Breast epithelium (tissue), 3 donors: ENCODE measurements around the gene JPT2.

Source experiments
- POLR2A ChIP-seq: fragments of 450-650 bp; IDR thresholded peaks from one replicate; pipeline ENCODE4 v1.6.1; 2016; ENCODE audit warnings: antibody characterized with exemption, mild to moderate bottlenecking, moderate library complexity
- TF ChIP-seq, protein P1 (sequence below), 3 donors: fragments of 450-650 bp; IDR thresholded peaks; one replicate each; pipeline ENCODE4 v1.5.1; 2016 to 2017; ENCODE audit warnings: antibody characterized with exemption in 3 of 3, mild to moderate bottlenecking in 3 of 3, moderate library complexity in 3 of 3

DNA sequence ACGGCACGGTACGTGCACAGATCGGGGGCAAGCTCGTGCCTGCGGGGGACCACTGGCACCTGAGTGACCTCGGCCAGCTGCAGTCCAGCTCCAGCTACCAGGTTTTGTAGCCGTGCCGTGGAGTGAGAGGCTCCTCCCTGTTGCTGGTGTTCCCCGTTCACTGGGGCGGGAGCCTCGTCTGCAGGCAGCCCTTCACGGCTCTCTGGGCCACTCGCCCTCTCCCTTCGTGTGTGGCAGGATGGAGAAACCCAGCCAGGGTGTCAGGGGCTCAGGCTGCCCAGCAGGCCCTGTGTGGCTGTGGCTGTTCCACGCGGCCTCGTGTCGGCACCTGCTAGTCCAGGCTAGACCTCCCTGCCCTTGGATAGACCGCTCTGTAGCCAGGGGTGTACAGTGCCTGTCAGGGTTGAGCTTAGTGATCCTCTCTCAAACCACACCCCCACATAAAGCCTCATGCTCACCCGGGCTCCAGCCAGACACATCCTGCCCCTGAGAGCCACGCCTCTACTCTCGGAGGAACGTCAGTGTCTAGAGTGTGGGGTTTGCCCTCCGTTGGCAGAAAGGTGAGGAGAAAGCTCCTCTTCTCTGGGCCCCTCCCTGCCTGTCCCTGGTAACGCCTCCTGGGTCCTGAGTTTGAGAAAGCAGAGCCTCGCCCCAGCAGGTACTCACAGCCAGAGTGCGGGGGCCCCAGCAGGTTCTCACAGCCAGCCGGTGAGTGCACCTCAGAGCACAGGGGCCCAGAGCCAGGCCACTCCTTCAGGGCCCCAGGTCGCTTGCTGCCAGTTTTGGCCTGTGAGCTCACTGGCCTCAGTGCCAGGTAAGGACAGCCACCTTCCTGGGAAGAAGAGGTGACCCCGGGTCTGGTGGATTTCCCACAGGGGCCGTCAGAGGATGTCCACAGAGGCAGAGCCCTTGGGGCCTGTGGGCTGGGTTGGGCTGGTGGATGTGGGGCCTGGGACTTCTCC is 65.6 kb downstream of the JPT2 start:
- TF ChIP-seq, protein P1, sequence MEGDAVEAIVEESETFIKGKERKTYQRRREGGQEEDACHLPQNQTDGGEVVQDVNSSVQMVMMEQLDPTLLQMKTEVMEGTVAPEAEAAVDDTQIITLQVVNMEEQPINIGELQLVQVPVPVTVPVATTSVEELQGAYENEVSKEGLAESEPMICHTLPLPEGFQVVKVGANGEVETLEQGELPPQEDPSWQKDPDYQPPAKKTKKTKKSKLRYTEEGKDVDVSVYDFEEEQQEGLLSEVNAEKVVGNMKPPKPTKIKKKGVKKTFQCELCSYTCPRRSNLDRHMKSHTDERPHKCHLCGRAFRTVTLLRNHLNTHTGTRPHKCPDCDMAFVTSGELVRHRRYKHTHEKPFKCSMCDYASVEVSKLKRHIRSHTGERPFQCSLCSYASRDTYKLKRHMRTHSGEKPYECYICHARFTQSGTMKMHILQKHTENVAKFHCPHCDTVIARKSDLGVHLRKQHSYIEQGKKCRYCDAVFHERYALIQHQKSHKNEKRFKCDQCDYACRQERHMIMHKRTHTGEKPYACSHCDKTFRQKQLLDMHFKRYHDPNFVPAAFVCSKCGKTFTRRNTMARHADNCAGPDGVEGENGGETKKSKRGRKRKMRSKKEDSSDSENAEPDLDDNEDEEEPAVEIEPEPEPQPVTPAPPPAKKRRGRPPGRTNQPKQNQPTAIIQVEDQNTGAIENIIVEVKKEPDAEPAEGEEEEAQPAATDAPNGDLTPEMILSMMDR (IDR thresholded peaks at IDR 0.05): no peak
- no peak for TF ChIP-seq POLR2A
